LHCN-M2 (cell line): ENCODE data around the gene RETN. TPM values are rescaled to one million over a fixed set of nuclear protein-coding genes. Genes with fewer than 3 reads are reported as not detected.

ENCODE experiments used
- DNase-seq: peaks from one replicate; pipeline ENCODE4 v3.0.0-alpha.2; 2012; ENCODE audit warnings: low read depth
- polyA plus RNA-seq: library from polyadenylated mRNA; unstranded; fragments of >200 nt; gene quantifications from one replicate; pipeline ENCODE4 v1.2.1, GENCODE V29; 2012; ENCODE audit warnings: missing spikeins
- total RNA-seq: library from RNA; depleted of rRNA; stranded (reverse); fragments of >200 nt; gene quantifications from 2 replicates; pipeline ENCODE4 v1.2.3, GENCODE V29; 2014; rRNA removed

RETN gene
- not detected in 2 replicates for total RNA-seq
- not detected for polyA plus RNA-seq

- DNase-seq = no peak
These were observed at the start of gene RETN for GRCh38 chr19:7668842-7669241. TSS of gene RETN (plus strand) at chr19:7669049. CDS start at chr19:7669327, 278 bp downstream.

DNA sequence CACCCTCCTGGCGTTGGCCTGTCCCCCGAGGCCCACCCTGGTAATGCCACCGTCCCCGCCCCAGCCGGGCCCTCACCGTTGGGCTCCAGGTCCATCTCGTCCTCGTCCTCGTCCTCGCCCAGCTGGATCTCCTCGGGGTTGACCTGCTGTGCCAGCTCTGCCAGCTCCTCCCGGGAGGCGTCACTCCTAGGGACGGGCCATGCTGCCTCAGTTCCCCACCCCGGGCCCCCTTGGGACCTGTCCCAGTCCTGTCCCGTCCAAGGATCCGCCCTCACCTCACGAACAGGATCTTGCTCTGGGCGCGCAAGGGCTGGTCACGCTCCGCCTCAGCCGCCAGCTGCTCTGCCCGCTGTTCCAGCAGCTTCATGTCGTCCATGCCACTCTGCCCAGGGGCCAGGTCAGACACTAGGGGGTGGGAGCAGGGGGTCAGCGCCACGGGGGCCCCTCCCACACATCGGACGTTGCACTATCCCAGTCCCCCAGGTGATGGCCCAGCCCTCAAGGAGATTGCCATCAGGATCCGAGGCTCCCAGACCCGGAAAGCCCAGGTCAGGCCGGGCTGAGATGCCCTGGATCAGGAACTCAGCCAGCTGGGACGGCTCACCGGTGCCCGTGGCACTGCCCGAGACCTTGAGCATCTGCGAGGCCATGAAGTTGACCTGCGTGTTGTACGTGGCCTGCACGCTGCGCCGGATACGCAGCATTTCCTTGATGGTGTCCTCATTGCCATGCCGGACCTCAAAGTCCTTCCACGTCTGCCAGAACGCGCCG, 49.0 kb upstream of the RETN start:
- DNase-seq = no peak

DNA sequence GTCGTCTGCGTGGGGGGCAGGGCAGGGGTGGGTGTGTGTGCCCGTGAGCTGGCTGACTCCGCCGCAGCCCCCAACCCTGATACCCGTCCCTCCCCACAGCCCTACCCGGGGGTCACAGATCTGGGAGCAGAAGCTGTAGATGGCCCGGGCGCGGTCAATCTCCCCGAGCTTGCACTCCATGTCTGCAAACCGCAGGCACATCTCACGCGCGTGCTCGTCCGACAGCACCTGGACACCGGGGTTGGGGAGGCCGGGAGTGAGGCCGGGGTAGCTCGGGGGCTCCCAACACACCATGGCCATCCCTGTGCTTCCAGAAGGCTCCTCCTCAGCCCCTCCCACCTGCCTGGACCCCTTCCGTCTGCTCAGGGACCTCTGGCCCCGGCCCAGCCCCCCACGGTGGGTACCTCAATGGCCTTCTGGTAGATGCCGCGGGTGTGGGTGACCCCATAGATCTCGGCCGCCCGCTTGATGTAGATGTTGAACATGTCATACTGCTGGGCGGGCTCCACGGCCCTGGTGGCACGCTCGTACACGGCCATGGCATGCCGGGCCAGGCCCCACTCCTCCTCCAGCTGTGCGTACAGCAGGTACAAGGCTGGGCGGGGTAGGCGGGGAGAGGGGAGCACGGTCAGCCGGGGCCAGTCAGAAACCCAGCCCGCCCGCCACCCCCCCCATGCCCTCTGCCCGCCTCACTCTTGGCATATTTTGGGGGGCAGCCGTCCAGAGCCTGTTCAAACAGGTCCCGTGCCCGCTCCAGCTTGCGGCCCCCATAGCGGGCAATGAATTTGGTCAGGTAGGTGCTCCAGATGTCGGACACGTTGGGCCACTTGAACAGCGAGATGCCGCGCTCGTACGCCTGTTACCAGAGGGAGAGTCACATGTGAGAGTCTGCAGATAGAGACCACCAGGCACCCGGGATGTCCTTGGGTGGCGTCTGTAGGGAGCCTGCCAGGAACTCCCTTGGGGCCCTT, 48.1 kb upstream of the RETN start:
- DNase-seq = no peak

- no peak for DNase-seq
These were observed 45.7 kb upstream of the RETN start for GRCh38 chr19:7622933-7623685.

GRCh38 chr19:7623725-7624603, 44.9 kb upstream of the RETN start:
- DNase-seq = no peak

- DNase-seq = no peak
These were observed 44.0 kb upstream of the RETN start for GRCh38 chr19:7624810-7625209.

GRCh38 chr19:7625763-7626372, 43.0 kb upstream of the RETN start:
- no peak for DNase-seq

GRCh38 chr19:7627166-7627565, 41.7 kb upstream of the RETN start:
- DNase-seq = no peak

DNA sequence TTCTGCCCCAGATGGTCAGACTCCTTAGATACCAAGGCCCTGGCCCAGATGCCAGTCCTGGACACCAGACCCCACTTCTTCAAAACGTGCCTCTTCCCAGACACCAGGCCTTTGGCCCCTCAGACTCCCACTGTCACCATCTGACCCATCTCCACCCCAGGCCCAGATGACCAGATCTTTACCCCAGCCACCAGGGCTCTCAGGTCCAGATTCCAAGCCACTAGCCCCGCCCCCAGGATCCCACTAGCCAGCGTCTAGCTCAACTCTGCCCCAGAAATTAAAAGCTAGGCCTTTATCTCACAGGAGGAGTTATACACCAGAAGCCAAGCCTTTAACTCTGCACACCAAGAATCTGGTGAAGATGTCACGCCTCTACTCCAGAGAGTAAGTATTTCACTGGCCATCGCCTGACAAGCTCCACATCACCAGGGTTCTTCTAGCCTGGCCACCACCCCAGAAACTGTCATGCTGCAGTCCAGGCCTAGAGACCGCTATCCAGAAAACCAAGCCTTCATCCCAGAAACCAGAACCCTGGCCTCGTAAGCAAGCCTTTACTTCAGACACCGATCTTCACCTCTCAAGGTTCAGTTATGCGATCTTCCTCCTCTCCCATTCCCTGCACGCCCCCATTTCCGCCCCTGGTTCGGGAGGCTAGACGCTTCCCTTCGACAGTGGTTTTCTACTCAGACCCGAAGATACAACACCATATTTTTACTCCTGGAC, 40.1 kb upstream of the RETN start:
- no peak for DNase-seq

GRCh38 chr19:7629347-7630054, 39.3 kb upstream of the RETN start, which contains the start of the genes PET100 and XAB2:
TSS of gene PET100 (plus strand) at chr19:7629793. CDS start at chr19:7629834, 41 bp downstream.
TSS of gene XAB2 (minus strand) at chr19:7629545. CDS start at chr19:7629527, 18 bp downstream.
- peak; percentile 98 for DNase-seq

DNA sequence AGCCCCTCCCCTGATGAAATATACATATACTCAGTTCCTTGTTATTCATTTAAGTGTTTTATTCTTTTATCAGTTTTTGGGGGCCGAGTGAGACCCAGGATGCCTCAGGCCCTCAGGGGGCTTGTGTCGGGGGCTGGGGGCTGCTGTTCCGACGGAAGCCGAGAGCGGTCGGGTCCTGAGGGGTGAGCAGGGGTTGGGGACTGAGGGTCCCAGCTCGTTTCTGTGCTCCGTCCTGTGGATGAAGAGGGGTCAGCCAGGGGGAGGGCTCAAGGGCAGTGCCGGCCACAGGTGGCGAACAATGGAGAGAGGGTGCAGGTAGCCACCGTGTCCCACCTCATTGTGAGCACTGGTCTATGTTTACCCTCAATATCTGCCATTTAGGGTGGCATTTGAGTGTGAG, 37.3 kb upstream of the RETN start:
- no peak for DNase-seq

- no peak for DNase-seq
These were observed 36.3 kb upstream of the RETN start for GRCh38 chr19:7632340-7633203.

DNA sequence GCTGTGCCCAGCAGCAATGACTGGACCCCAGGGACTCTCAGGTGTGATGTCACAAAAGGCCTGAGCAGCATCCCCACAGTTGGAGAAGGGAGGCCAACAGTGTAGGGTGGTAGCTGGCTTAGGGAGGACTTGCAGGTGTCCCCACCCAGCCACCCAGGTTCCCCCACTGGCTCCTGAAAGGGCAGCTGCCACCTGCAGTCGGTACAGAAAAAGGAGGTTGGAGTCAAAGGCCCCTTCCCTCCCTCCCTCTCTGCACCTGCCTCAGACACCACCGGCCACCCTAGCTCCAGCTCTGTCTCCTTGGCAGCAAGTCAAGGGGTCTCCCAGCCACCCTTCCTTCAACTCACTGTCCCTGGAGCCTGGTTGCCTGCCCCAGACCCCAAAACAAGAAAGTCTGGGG, 35.2 kb upstream of the RETN start, which contains the start of gene PCP2:
Gene PCP2 (minus strand): TSS at position 22 of the 400 bp plus-strand sequence. CDS start 262 bp downstream, outside the sequence.
- DNase-seq = no peak

DNA sequence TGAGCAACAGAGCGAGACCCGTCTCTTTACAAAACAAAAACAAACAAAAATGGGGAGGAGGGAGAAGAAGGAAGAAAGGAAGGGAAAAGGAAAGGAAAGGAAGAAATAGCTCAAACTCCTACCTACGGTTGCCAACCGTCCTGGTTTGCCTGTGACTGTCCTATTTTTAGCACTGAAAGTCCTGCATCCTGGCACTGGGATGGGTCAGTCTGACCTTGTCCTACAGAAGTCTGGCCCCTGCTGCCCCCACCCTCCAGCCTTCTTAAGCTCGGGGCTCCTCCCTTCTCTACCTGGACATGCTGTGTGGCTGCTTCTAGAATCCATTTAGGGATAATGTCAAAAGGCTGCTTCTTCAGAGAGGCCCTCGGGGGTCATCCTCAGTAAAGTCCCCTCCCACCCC, 33.2 kb upstream of the RETN start:
- no peak for DNase-seq

DNA sequence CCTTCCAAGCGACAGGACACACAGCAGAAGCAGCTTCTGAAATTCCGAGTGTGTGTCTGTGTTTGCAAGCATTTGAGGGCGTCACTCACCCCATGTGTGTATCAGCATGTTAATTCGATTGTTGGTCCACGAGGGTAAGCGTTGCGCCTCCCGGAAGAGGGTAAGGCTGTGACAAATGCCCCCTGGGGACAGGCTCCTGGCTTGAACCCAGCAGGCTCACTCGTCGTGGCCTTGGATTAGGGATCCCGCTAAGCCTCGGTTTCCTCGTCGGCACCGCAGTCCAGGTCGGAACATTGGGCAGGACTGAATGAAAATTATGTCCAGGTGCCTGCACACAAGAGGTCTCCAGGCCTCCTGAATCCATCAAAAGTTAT, 32.5 kb upstream of the RETN start:
- DNase-seq = no peak

DNA sequence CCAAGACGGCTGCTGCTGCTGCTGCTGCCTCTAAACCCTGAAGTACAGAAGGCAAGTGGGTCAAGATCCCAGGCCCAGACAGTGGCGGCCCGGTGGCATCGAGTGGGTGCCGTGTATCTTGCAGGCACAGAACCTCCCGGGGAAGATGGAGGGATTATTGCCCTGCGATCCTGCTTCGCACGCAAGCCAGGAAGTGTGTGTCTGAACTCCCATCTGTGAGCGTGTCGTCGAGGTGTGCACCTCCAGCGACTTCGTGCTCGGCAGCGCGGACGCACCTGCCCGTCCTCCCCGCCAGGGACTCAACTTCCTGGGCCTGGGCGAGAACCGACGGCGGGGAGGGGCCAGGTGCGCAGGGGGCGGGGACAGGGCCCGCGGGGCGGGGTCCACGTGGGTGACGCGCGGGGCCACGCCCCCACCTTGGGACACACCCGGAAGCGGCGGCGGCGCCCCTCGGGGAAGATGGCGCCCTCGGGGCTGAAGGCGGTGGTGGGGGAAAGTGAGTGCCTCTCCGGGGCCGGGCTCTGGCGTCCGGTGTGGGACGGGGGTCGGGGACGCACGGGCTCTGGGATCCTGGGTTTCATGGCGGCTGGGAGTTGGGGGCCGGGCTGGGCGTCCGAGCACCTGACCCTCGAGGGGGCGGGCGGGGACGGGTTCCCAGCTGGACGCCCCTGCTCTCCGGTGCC, 32.0 kb upstream of the RETN start, which contains the start of gene STXBP2:
Gene STXBP2 (plus strand): TSS at position 420 of the 683 bp plus-strand sequence. CDS start 40 bp downstream, at position 460.
- no peak for DNase-seq
